Mesodermal cell (in vitro differentiated cells): ENCODE data around the gene TMEM59L.

Experiments
- H3K27ac ChIP-seq: 2 replicates; pipeline ENCODE4 v1.7.0; 2013; ENCODE audit warnings: mild to moderate bottlenecking, low read depth, low read length, moderate library complexity; ENCODE audit not compliant: severe bottlenecking
- H3K36me3 ChIP-seq: 2 replicates; pipeline ENCODE4 v1.7.1; 2013; ENCODE audit warnings: mild to moderate bottlenecking, low read length, moderate library complexity; ENCODE audit not compliant: control insufficient read depth, insufficient read depth
- H3K4me1 ChIP-seq: one replicate; pipeline ENCODE4 v1.7.1; 2013; ENCODE audit warnings: mild to moderate bottlenecking, low read length; ENCODE audit not compliant: insufficient read depth, control insufficient read depth, poor library complexity, severe bottlenecking
- H3K4me3 ChIP-seq: 2 replicates; pipeline ENCODE4 v1.7.0; 2013; ENCODE audit warnings: low read length, control low read depth, mild to moderate bottlenecking; ENCODE audit not compliant: insufficient read depth, poor library complexity, severe bottlenecking; ENCODE audit errors: extremely low read depth
- H3K9me3 ChIP-seq: 2 replicates; pipeline ENCODE4 v1.7.1; 2013; ENCODE audit warnings: mild to moderate bottlenecking, low read length, moderate library complexity; ENCODE audit not compliant: control insufficient read depth
- WGBS, 2 experiments: methylation state at CpG; one replicate each; pipeline ENCODE4 v1.1.5; 2013; ENCODE audit warnings: missing lambda C conversion rate in 2 of 2; ENCODE audit not compliant: insufficient coverage in 2 of 2; 5-methylcytosine and 5-hydroxymethylcytosine counted together

TMEM59L gene

GRCh38 chr19:18605196-18605545, 7.5 kb upstream of the TMEM59L start:
- no peak overlapping the region for H3K27ac ChIP-seq
- H3K4me1 ChIP-seq = peaks cover 30% of the 10 kb centered on the region
- no peaks in the 10 kb centered on the region for H3K9me3 ChIP-seq
- H3K36me3 ChIP-seq = peaks cover 3% of the 10 kb centered on the region
- peak overlapping the region; percentile 32 for H3K4me3 ChIP-seq
- WGBS, 2 experiments = 12 to 16% methylated on average over 13 to 15 of the region's 17 CpGs

DNA sequence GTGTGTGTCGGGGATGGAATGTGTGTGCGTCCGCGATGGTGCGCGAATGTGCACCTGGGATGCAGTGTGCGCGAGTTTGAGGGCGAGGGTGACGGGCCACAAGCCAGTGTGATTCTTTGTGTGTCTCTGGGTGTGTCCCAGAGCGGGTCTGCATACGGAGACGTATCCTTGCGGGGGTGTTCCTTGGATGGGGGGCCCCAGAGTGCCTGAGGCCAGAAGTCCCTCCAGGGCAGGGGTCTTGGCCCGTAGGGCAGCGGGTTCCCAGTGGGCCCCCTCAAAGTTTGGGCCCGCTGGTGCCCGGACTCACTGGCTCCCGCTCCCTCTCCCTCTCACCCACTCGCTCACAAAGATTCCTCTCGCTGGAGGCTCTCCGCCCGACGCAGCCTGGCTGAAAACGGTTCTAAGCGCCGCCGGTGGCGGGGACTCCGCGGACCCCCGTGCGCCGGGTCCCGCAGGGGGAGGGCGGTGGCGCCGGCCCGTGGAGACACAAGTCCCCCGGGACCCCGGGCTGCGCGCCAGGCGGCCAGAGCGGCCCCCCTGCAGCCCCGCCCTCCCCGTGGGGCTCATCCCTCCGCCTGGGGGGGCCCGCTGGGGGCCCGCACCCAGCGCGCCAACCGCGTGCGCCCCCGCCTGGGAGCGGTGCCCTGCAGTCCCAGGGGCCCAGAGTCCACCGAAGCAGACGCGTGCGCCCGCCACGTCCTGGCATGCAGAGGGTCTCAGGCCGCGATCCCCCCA, 7.0 kb upstream of the TMEM59L start:
- peak overlapping the region; percentile 32 for H3K4me3 ChIP-seq
- H3K36me3 ChIP-seq = peaks cover 3% of the 10 kb centered on the region
- no peak overlapping the region for H3K27ac ChIP-seq
- no peaks in the 10 kb centered on the region for H3K9me3 ChIP-seq
- peaks cover 35% of the 10 kb centered on the region for H3K4me1 ChIP-seq
- WGBS, 2 experiments = 4% methylated on average over 45 to 54 of the region's 65 CpGs

DNA sequence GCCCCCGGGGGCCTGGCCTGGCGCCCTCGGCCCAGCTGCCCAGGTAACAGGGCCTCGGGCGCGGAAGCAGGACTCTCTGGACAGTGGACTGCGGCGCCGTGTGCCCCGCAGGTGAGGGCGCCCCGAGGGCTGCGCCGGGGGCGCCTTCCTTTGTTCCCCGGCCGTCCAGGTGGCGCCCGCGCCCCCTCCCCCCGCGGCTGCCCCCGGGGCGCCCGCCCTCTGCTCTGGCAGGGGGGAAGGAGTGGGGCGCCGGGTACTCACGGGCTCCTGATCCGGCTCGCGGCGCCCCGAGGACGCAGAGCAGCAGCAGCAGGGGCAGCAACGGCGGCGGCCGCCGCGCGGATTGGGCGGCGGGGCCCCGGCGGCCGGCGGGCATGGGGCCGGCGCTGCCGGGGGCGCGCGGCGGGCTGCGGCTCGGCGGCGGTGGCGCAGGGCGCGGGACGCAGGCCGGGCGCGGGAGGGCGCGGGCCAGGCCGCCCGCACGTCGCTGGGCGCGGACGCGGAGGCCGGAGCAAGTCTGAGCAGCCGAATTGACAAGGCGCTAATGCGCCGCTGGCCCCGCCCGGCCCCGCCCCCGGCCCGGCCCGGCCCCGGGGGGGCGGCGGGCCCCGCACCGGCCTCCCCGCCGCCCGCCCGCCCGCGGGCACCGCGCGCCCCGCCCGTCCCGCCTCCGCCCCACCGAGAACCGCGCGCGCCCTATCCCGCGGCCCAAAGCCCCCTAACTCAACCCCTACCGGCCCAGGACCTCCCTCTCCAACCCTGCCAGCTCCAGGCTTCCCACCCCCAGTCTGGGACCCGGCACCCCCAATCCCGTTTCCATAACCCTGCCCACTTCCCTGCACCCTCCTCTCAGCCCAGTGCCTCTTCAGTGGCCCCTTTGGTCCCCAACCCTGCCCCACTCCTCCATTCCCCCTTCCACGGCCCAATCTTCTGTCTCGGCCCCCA, 6.1 kb upstream of the TMEM59L start, which contains the start of gene CRLF1:
Gene CRLF1 (minus strand): TSS at position 519 of the 945 bp plus-strand sequence. CDS start 143 bp downstream, at position 376.
- WGBS, 2 experiments = 1 to 2% methylated on average over 62 to 65 of the region's 116 CpGs
- H3K4me3 ChIP-seq = peak within 1 kb of the TSS; percentile 32
- peaks cover 41% of the 10 kb centered on the region for H3K4me1 ChIP-seq
- H3K36me3 ChIP-seq = peaks cover 3% of the 10 kb centered on the region
- no peaks in the 10 kb centered on the region for H3K9me3 ChIP-seq
- no peak within 1 kb of the TSS for H3K27ac ChIP-seq

DNA sequence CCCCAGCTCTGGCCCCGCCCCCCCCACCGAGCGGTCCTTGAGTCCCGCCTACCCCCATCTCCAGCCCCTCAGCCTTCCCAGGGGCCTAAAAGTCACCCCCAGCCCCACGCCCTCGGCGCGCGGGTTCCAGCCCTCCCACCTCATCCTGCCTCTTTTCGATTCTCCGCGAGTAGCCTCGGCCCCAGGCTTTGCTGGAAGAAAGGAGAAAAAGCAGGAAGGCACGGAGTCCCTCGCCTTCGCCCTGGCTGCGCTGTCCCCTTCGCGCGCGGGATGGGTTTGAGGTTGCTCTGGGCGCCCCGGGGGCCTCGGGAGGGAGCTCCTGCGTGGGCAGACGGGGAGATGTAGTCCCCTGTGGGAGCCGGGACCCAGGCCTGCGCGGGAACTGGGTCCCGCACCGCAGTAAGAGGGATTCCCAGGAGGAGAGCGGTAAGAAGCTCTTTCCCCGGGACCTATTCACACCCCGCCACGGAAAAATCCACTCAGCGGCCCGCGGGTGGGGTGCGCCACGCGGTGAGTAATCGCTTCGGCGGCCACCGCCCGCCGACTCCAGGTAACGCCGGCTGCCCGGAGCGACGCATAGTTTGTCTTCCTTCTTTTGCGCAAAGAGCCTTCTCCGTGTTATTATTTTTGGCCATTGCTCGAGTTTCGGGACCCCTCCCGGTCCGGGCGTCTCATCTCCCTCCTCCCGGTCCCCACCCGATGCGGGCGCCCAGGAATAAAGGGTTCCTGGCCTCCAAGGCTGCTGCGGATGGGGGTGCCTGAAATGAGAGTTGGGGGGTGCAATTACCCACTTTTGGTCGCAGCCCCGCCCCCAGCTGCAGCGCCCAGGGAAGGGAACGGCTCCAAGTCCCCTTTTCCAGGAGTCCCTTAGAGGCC, 5.2 kb upstream of the TMEM59L start:
- H3K36me3 ChIP-seq = no peaks in the 10 kb centered on the region
- H3K9me3 ChIP-seq = no peaks in the 10 kb centered on the region
- H3K4me3 ChIP-seq = peak overlapping the region; percentile 18
- 2% methylated on average over 42 to 43 of the region's 68 CpGs for WGBS, 2 experiments
- no peak overlapping the region for H3K27ac ChIP-seq
- H3K4me1 ChIP-seq = peaks cover 50% of the 10 kb centered on the region

DNA sequence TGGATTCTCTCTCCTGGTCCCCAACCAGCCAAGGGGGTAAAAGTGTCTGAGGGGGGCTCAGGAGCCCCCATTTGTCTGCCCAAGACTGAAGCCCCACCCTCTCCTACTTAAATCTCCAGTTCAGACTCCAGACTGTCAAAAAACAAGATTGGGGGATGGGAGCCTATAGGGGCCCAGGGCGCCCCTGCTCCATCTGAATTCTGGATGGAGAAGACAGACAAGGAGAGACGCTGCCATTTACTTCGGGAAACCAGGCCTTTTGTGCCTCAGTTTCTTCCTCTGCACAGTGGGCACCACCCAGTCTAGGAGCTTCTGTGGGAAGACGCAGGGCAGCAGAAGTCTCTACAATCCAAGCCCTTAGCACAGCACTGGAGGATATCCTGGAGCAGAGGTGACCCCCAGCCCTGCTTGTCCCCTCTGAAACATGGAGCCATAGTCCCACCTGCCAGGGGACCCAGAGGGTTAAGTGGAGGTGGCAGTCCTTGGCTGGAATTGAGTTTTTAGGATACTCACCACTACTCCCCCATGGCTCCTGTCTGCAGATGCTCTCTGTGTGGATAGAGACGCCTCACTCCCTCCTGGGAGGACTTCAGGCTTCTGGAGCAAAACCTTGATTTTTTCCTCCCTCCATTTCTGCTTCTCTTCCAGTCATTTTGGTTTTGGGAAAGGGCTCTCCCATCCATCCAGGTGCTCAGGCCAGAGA, 4.4 kb upstream of the TMEM59L start:
- Histone ChIP-seq H3K36me3 (no peaks in the 10 kb centered on the region), H3K4me1 (peaks cover 56% of the 10 kb centered on the region), H3K27ac (no peak overlapping the region), H3K4me3 (no peak overlapping the region), H3K9me3 (no peaks in the 10 kb centered on the region)
- WGBS, 2 experiments = 34 to 38% methylated on average over 5 of the region's 5 CpGs

DNA sequence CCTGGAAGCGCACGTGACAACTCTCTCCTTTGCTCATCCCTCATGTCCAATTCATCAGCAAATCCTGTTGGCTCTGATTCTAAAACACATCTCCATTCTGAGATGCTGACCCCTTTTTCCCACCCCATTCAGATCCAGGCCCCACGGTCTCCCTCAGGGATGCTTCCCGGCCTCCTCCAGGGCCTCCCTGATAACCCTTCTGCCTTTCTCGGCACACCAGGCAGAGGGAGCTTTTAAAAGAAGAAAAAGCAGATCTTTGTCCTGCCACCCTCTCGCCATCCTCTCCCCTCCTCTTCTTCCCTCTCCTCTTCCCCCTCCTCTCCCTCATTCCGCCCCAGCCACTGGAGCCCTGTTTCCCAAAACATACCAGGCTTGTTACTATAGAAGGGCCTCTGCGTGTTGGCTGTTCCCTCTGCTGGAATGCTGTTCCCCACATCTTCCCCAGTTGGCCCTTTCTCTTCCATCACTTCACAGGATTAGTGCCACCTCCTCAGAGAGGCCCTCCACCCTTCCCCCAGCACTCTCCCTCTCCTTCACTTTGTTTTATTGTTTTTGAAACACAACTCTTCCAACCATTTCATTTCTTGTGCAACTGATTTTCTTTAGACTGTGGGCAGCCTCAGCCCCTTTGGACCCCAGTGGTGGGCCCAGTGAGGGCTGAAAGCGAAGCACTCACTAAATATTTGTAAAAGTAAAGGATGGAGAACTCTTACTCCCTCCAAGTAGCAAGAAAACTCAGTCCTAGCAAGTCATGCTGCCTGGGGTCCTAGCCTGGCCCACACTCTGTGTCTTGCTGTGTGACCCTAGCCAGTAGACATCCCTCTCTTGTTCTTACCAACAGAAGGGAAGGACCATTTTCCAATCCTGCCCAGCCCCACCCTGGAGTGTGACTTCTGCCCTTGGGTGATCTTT, 3.6 kb upstream of the TMEM59L start:
- Histone ChIP-seq H3K4me3 (no peak overlapping the region), H3K27ac (no peak overlapping the region), H3K4me1 (peaks cover 59% of the 10 kb centered on the region), H3K9me3 (no peaks in the 10 kb centered on the region), H3K36me3 (no peaks in the 10 kb centered on the region)
- WGBS, 2 experiments = 36 to 37% methylated on average over 8 to 9 of the region's 9 CpGs

DNA sequence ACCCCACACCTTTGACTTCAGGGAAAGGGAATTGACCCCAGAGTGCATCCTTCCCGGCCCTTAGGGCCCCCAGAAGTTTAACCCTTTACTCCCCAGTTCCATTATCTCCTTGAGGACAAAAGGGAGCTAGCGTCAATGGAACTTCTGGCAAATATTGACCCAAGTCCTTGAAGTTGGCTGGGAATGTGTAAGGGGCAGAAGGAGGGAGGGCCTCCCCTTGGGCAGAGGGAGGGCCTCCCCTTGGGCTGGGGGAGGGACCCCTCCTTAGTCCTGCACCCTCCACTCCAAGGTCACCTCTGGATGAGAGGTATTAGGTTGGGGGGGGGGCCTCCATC, 3.0 kb upstream of the TMEM59L start:
- Histone ChIP-seq H3K27ac (no peak overlapping the region), H3K4me3 (no peak overlapping the region), H3K36me3 (no peaks in the 10 kb centered on the region), H3K4me1 (peaks cover 54% of the 10 kb centered on the region), H3K9me3 (no peaks in the 10 kb centered on the region)
- 14 to 20% methylated on average over 1 of the region's 2 CpGs for WGBS, 2 experiments

GRCh38 chr19:18610245-18610555, 2.5 kb upstream of the TMEM59L start:
- peaks cover 51% of the 10 kb centered on the region for H3K4me1 ChIP-seq
- H3K27ac ChIP-seq = no peak overlapping the region
- no peaks in the 10 kb centered on the region for H3K36me3 ChIP-seq
- WGBS, 2 experiments = 34 to 43% methylated on average over 3 of the region's 3 CpGs
- H3K9me3 ChIP-seq = no peaks in the 10 kb centered on the region
- H3K4me3 ChIP-seq = no peak overlapping the region

- 2 to 3% methylated on average over 20 to 30 of the region's 45 CpGs for WGBS, 2 experiments
- Histone ChIP-seq H3K4me3 (no peak overlapping the region), H3K27ac (no peak overlapping the region), H3K36me3 (no peaks in the 10 kb centered on the region), H3K4me1 (peaks cover 45% of the 10 kb centered on the region), H3K9me3 (no peaks in the 10 kb centered on the region)
Measured at GRCh38 chr19:18610556-18611326, 1.9 kb upstream of the TMEM59L start.
